ENCODE measurements around the gene CCNG2.

- TF ChIP-seq, protein P1, sequence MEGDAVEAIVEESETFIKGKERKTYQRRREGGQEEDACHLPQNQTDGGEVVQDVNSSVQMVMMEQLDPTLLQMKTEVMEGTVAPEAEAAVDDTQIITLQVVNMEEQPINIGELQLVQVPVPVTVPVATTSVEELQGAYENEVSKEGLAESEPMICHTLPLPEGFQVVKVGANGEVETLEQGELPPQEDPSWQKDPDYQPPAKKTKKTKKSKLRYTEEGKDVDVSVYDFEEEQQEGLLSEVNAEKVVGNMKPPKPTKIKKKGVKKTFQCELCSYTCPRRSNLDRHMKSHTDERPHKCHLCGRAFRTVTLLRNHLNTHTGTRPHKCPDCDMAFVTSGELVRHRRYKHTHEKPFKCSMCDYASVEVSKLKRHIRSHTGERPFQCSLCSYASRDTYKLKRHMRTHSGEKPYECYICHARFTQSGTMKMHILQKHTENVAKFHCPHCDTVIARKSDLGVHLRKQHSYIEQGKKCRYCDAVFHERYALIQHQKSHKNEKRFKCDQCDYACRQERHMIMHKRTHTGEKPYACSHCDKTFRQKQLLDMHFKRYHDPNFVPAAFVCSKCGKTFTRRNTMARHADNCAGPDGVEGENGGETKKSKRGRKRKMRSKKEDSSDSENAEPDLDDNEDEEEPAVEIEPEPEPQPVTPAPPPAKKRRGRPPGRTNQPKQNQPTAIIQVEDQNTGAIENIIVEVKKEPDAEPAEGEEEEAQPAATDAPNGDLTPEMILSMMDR (IDR thresholded peaks at IDR 0.05): no peak
- no peak for TF ChIP-seq POLR2A (IDR thresholded peaks at IDR 0.05)
Observed at GRCh38 chr4:77151241-77151640, 5.8 kb upstream of the CCNG2 start.

All from uterus (tissue), 2 donors.